22Rv1 (cell line): ENCODE measurements around the gene THRSP.

ENCODE experiments used
- CTCF ChIP-seq: fragments of 450-650 bp; IDR thresholded peaks from 2 replicates; pipeline ENCODE4 v1.5.1; 2017; ENCODE audit warnings: mild to moderate bottlenecking
- ZFX ChIP-seq: fragments of 450-650 bp; IDR thresholded peaks from 2 replicates; pipeline ENCODE4 v1.6.1; 2017; ENCODE audit warnings: antibody characterized with exemption, borderline replicate concordance

- no peak for TF ChIP-seq CTCF
- no peak for TF ChIP-seq ZFX
These were observed 22.3 kb downstream of the THRSP start for GRCh38 chr11:78085972-78086371.
